Immature natural killer cell (primary cell): ENCODE results near the gene ZNF467. TPM values are rescaled to one million over a fixed set of nuclear protein-coding genes. Genes with fewer than 3 reads are reported as not detected.

Experiments
- DNase-seq, 3 donors: peaks; one replicate each; pipeline ENCODE4 v3.0.0; 2022; ENCODE audit warnings: mixed read lengths in 1 of 3
- H3K27ac Mint-ChIP-seq, 6 donors: one replicate each; pipeline ENCODE4 v1.8.0; 2020; ENCODE audit warnings: mixed read lengths in 6 of 6, mild to moderate bottlenecking in 5 of 6, inconsistent platforms in 4 of 6, moderate library complexity in 3 of 6
- H3K27me3 Mint-ChIP-seq, 3 donors: one replicate each; pipeline ENCODE4 v1.8.0; 2020 to 2021; ENCODE audit warnings: low read depth in 3 of 3, mild to moderate bottlenecking in 3 of 3, mixed read lengths in 3 of 3, moderate library complexity in 3 of 3, inconsistent platforms in 1 of 3
- H3K36me3 Mint-ChIP-seq, 3 donors: one replicate each; pipeline ENCODE4 v1.8.0; 2020; ENCODE audit warnings: mixed read lengths in 3 of 3, inconsistent platforms in 2 of 3, mild to moderate bottlenecking in 2 of 3
- H3K4me1 Mint-ChIP-seq, 2 donors: one replicate each; pipeline ENCODE4 v1.8.0; 2020; ENCODE audit warnings: inconsistent platforms in 2 of 2, mild to moderate bottlenecking in 2 of 2, mixed read lengths in 2 of 2, moderate library complexity in 1 of 2
- H3K4me3 Mint-ChIP-seq, 5 donors: one replicate each; pipeline ENCODE4 v1.8.0; 2020; ENCODE audit warnings: mild to moderate bottlenecking in 5 of 5, mixed read lengths in 5 of 5, inconsistent platforms in 3 of 5, moderate library complexity in 3 of 5
- H3K9me3 Mint-ChIP-seq, 6 donors: one replicate each; pipeline ENCODE4 v1.8.0; 2020; ENCODE audit warnings: mild to moderate bottlenecking in 6 of 6, mixed read lengths in 6 of 6, inconsistent platforms in 4 of 6, moderate library complexity in 3 of 6
- polyA plus RNA-seq, 3 donors: library from polyadenylated mRNA; unstranded; fragments of 300-500 nt; fragmentation: Illumina TruSeq; gene quantifications; one replicate each; pipeline ENCODE4 v1.2.3, GENCODE V29; 2021

ZNF467 gene
- polyA plus RNA-seq, 3 donors from 2014 or later, result 1.5 to 2.3 TPM; not detected in 1

DNA sequence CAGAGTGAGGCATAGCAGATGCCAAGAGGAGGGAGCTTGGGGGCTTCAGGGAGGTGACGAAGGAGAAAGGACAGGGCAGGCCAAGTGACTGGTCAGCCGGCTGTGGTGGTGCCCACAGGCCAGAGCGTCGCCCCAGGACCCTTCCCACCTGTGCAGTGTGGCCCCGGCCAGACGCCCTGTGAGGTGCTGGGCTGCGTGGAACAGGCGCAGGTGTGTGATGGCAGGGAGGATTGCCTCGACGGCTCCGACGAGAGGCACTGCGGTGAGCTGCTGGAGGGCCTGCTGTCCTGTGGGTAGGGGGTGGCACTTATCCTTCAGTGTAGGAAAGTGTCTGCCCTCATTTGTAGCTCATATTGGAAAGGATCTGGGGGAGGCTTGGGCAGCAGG, 26.8 kb upstream of the ZNF467 start:
- Mint-ChIP-seq H3K27ac (no peak overlapping the region), H3K4me3 (no peak overlapping the region), H3K36me3 (no peaks in the 10 kb centered on the region), H3K4me1 (no peaks in the 10 kb centered on the region), H3K27me3 (peaks cover 0 to 2% (median 2%) of the 10 kb centered on the region in 3 donors), H3K9me3 (no peaks in the 10 kb centered on the region)
- DNase-seq, result no peak

DNA sequence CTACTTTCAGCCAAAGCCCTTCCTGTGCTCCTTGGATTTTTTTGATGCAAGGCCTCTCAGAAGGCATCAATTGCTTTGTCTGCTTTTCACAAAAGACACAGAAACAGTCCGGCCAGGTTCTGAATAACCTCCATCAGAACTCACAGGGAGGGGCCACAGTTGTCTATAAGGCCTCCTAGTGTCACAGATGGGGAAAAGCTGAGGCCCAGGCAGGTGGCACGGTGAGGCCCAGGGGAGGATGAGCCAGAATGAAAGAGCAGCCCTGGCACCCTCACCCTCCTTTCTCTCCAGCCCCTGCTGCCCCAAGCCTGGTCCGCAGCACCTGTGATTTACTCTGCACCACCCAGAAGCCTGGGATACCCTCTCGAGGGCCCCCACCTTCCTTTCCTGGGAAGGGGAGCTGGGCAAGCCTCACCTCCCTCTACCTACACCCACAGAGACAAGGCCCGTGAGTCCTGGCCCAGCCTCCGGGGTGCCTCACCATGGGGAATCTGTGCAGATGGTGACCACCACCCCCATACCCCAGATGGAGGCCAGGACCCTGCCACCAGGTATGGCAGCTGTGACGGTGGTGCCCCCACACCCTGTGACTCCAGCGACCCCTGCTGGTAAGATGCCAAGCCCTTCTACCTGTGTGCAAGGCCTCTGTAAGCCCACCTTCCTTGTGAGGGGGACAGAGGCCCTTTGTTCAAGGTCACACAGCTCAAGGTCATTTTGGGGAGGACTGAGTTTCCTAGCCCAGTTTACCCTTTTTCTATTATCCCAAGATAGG, 26.2 kb upstream of the ZNF467 start:
- Mint-ChIP-seq H3K4me3 (no peak overlapping the region), H3K27me3 (peaks cover 0 to 4% (median 2%) of the 10 kb centered on the region in 3 donors), H3K36me3 (no peaks in the 10 kb centered on the region), H3K4me1 (no peaks in the 10 kb centered on the region), H3K27ac (no peak overlapping the region), H3K9me3 (no peaks in the 10 kb centered on the region)
- peak; percentile 12 to 33 (median 21) for DNase-seq

DNA sequence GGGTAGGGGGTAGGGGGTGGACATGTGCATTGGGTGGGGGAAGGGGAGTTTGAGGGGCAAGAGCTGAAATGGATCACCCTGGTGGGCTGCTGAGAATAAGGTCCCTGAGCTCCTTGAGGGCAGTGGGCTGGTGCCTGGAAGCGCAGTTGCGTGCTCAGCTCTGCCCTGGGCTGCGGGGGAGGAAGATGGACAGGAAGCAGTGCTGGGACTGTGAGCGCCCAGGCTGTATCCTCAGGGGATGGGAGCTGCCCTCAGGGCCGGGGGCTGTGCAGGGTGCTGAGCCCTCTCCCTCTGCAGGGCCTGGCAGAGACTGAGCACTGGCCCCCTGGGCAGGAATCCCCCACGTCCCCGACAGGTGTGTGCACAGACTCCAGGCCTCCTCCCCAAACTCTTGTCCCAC, 24.4 kb upstream of the ZNF467 start:
- Mint-ChIP-seq H3K27ac (no peak overlapping the region), H3K36me3 (no peaks in the 10 kb centered on the region), H3K9me3 (no peaks in the 10 kb centered on the region), H3K4me1 (no peaks in the 10 kb centered on the region), H3K4me3 (no peak overlapping the region), H3K27me3 (peaks cover 0 to 7% (median 6%) of the 10 kb centered on the region in 3 donors)
- no peak for DNase-seq

DNA sequence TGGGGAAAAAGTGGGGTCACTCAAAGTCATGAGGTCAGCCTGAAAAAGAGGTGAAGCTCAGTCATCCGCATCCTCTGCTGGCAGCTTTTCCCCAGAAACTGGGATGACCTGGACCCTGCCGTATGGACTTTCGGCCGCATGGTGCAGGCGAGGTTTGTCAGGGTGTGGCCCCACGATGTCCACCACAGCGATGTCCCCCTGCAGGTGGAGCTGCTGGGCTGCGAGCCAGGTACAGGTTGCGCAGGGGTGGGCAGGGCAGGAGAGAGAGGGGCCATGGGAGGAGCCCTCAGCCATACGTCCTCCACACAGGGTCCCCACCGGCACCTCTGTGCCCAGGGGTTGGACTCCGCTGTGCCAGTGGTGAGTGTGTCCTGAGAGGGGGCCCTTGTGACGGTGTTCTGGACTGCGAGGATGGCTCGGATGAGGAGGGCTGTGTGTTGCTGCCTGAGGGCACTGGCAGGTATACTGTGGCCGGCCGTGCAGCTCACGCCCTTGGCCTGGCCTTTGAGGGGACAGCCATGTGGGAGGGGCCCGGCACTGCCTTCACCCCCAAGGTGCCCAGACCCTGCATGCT, 23.0 kb upstream of the ZNF467 start:
- Mint-ChIP-seq H3K27me3 (peaks cover 0 to 7% (median 7%) of the 10 kb centered on the region in 3 donors), H3K36me3 (no peaks in the 10 kb centered on the region), H3K27ac (no peak overlapping the region), H3K4me3 (no peak overlapping the region), H3K9me3 (no peaks in the 10 kb centered on the region), H3K4me1 (no peaks in the 10 kb centered on the region)
- no peak for DNase-seq

DNA sequence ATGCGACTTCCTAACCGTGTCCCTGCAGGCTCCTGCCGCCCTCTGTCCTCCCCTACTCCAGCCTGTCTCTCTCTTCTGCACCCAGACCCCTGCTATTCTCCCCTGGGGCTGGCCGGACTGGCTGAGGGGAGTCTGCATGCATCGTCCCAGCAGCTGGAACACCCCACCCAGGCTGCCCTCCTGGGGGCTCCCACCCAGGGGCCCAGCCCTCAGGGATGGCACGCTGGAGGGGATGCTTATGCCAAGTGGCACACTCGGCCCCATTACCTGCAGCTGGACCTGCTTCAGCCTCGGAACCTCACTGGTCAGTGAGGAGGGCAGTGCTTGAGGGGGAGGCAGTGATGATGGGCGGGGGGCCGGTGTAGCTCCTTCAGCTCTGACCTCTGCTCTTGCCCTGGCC, 21.7 kb upstream of the ZNF467 start:
- Mint-ChIP-seq H3K27me3 (peaks cover 0 to 7% (median 5%) of the 10 kb centered on the region in 3 donors), H3K4me1 (no peaks in the 10 kb centered on the region), H3K4me3 (no peak overlapping the region), H3K9me3 (no peaks in the 10 kb centered on the region), H3K36me3 (no peaks in the 10 kb centered on the region), H3K27ac (no peak overlapping the region)
- DNase-seq, result no peak

DNA sequence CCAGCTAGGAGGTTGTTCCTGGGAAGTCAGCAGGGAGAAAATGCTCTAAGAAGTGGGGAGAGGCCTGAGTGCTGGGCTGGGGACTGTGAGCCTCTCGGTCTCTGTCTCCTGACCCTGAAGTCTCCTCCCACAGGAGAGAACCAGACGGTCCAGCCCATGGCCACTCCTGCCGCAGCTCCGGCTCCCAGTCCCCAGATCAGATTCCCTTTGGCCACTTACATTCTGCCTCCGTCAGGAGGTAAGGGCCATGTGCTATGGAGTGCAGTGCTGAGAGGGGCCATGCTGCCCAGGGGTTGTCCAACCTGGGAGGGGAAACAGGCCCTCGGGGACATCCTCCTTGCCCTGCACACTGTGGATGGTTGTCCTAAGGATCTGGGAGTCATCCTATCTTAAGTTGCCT, 21.3 kb upstream of the ZNF467 start:
- H3K4me1 Mint-ChIP-seq, result no peaks in the 10 kb centered on the region
- H3K4me3 Mint-ChIP-seq, result no peak overlapping the region
- peaks cover 2 to 7% (median 5%) of the 10 kb centered on the region in 3 donors for H3K27me3 Mint-ChIP-seq
- H3K27ac Mint-ChIP-seq, result no peak overlapping the region
- DNase-seq, result no peak
- H3K36me3 Mint-ChIP-seq, result no peaks in the 10 kb centered on the region
- no peaks in the 10 kb centered on the region for H3K9me3 Mint-ChIP-seq

DNA sequence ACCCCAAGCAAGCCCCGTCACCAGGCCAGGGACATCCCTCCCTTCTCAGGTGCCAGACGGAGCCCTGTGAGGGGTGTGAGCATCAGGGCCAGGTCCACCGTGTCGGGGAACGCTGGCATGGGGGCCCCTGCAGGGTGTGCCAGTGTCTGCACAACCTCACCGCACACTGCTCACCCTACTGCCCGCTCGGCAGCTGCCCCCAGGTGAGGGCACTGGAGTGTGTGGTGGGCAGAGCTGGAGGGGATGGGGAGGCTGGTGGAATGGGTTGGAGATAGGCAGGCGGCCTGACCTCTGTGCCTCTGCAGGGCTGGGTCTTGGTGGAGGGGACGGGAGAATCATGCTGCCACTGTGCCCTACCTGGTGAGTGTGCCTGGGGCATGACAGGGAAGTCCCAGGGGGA, 19.9 kb upstream of the ZNF467 start:
- no peak for DNase-seq
- no peaks in the 10 kb centered on the region for H3K4me1 Mint-ChIP-seq
- no peaks in the 10 kb centered on the region for H3K9me3 Mint-ChIP-seq
- no peaks in the 10 kb centered on the region for H3K36me3 Mint-ChIP-seq
- no peak overlapping the region for H3K4me3 Mint-ChIP-seq
- H3K27ac Mint-ChIP-seq, result no peak overlapping the region
- peaks cover 2 to 11% (median 5%) of the 10 kb centered on the region in 3 donors for H3K27me3 Mint-ChIP-seq

DNA sequence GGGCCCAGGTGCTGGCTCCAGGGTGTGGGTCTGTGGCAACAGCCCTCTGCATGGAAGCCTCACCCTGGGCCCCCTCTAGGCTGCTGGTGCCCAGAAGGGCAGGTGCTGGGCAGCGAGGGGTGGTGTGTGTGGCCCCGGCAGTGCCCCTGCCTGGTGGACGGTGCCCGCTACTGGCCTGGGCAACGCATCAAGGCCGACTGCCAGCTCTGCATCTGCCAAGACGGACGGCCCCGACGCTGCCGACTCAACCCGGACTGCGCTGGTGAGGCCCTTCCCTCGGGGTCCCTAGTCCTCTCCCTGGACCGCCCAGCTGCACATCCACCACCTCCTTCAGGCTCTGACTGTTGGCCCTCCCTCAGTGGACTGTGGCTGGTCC, 18.8 kb upstream of the ZNF467 start:
- H3K36me3 Mint-ChIP-seq, result no peaks in the 10 kb centered on the region
- no peaks in the 10 kb centered on the region for H3K9me3 Mint-ChIP-seq
- H3K4me1 Mint-ChIP-seq, result no peaks in the 10 kb centered on the region
- no peak overlapping the region for H3K27ac Mint-ChIP-seq
- no peak for DNase-seq
- H3K4me3 Mint-ChIP-seq, result no peak overlapping the region
- peaks cover 2 to 9% (median 5%) of the 10 kb centered on the region in 3 donors for H3K27me3 Mint-ChIP-seq

DNA sequence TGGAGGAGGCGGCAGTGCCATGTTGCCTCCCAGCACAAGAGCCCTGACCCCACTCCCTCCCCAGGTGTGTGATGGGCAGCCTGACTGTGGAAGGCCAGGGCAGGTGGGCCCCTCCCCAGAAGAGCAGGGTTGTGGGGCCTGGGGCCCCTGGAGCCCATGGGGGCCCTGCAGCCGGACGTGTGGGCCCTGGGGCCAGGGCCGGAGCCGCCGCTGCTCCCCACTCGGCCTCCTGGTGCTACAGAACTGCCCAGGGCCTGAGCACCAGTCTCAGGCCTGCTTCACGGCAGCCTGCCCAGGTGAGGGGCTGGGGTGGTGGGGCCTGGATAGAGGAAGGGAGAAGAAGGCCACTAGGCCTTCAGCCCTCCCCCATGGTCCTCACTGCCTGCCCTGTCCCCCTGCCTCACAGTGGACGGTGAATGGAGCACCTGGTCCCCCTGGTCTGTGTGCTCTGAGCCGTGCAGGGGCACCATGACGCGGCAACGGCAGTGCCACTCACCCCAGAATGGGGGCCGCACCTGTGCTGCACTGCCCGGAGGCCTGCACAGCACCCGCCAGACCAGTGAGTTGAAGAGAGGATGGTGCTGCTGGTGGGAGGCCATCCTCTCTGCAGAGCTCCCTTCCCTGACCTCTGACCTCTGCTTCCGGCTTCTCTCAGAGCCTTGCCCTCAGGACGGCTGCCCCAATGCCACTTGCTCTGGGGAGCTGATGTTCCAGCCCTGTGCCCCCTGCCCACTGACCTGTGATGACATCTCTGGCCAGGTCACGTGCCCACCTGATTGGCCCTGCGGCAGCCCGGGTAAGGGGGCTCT, 18.2 kb upstream of the ZNF467 start:
- no peak for DNase-seq
- Mint-ChIP-seq H3K9me3 (no peaks in the 10 kb centered on the region), H3K27ac (no peak overlapping the region), H3K36me3 (no peaks in the 10 kb centered on the region), H3K4me3 (no peak overlapping the region), H3K4me1 (no peaks in the 10 kb centered on the region), H3K27me3 (peaks cover 2 to 9% (median 5%) of the 10 kb centered on the region in 3 donors)

DNA sequence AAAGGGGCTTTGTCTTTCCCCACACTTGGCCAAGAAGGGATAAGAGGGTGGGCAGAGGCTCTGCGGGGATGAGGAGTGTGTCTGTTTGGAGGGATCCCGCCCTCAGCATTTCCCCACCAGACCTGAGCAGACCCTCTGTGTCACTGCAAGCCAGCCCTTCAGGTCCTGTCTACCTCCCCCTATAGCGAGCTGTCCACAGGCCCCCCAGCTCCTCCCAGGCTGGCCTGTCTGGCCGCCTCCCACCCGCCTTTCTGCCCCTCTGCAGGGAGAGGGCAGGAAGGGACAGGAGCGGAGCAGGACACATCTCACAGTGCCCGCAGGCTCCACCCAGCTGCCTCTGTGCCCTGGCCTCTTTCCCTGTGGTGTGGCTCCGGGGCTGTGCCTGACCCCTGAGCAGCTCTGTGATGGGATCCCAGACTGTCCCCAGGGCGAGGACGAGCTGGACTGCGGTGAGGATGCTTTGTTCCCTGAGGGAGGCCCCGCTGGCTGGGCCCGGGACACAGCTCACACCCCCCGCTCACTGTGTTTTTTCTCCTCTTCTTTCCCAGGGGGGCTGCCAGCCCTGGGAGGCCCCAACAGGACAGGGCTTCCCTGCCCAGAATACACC, 17.5 kb upstream of the ZNF467 start:
- H3K27ac Mint-ChIP-seq, result no peak overlapping the region
- peaks cover 2 to 9% (median 5%) of the 10 kb centered on the region in 3 donors for H3K27me3 Mint-ChIP-seq
- H3K4me3 Mint-ChIP-seq, result no peak overlapping the region
- H3K36me3 Mint-ChIP-seq, result no peaks in the 10 kb centered on the region
- DNase-seq, result no peak
- H3K4me1 Mint-ChIP-seq, result no peaks in the 10 kb centered on the region
- no peaks in the 10 kb centered on the region for H3K9me3 Mint-ChIP-seq

DNA sequence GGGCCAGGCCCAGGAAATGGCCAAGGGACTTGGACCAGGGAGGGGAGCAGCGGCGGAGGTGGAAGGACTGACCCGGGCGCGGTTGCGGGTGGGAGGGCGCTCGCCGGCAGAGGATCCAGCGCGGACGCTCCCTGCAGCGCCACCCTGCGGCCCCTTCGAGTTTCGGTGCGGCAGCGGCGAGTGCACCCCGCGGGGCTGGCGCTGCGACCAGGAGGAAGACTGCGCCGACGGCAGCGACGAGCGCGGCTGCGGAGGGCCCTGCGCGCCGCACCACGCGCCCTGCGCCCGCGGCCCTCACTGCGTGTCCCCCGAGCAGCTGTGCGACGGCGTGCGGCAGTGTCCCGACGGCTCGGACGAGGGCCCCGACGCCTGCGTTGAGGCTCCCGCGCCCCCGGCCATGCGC, 16.8 kb upstream of the ZNF467 start:
- H3K27ac Mint-ChIP-seq, result no peak overlapping the region
- no peaks in the 10 kb centered on the region for H3K36me3 Mint-ChIP-seq
- H3K4me3 Mint-ChIP-seq, result no peak overlapping the region
- peaks cover 2 to 9% (median 5%) of the 10 kb centered on the region in 3 donors for H3K27me3 Mint-ChIP-seq
- no peaks in the 10 kb centered on the region for H3K4me1 Mint-ChIP-seq
- no peaks in the 10 kb centered on the region for H3K9me3 Mint-ChIP-seq
- no peak for DNase-seq

DNA sequence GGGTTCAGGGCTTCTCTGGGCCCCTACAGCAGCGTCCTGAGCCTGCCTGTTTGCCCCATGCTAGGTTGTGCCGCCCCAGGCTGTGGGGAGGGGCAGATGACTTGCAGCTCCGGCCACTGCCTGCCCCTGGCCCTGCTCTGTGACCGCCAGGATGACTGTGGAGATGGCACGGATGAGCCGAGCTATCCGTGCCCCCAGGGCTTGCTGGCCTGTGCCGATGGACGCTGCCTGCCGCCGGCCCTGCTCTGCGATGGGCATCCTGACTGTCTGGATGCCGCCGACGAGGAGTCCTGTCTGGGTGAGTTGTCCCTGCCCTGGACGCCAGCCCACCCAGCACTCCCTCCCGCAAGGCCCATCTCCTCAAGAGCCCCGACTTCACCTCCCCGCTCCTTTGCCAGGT, 15.7 kb upstream of the ZNF467 start:
- Mint-ChIP-seq H3K27me3 (peaks cover 2 to 7% (median 2%) of the 10 kb centered on the region in 3 donors), H3K4me3 (no peak overlapping the region), H3K9me3 (no peaks in the 10 kb centered on the region), H3K4me1 (no peaks in the 10 kb centered on the region), H3K27ac (no peak overlapping the region), H3K36me3 (no peaks in the 10 kb centered on the region)
- no peak for DNase-seq

DNA sequence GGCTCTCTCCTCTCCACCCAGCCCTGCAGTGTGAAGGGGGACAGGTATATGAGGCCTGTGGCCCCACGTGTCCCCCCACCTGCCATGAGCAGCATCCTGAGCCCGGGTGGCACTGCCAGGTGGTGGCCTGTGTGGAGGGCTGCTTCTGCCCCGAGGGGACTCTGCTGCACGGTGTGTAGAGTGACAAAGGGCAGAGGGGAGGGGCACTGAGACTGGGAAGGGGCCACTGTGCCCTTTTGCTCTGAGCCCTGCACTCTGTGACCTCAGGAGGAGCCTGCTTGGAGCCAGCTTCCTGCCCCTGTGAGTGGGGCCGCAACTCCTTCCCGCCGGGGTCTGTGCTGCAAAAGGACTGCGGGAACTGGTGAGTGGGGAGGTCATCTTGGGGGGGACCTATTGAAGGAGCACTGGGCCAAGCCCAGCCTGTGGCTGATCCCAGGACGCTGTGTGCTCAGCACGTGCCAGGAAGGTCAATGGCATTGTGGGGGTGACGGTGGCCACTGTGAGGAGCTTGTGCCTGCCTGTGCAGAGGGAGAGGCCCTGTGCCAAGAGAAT, 15.0 kb upstream of the ZNF467 start:
- no peak for DNase-seq
- Mint-ChIP-seq H3K4me3 (no peak overlapping the region), H3K27me3 (peaks cover 0 to 6% (median 2%) of the 10 kb centered on the region in 3 donors), H3K27ac (no peak overlapping the region), H3K9me3 (no peaks in the 10 kb centered on the region), H3K36me3 (no peaks in the 10 kb centered on the region), H3K4me1 (no peaks in the 10 kb centered on the region)
